GM19239 (cell line): Measurements from ENCODE around the gene TNFRSF19.

Source experiments
- DNase-seq: peaks from one replicate; pipeline ENCODE4 v3.0.0; 2011; ENCODE audit warnings: low spot score; ENCODE audit not compliant: insufficient read length
- FAIRE-seq: peaks from 2 replicates; lab custom pipeline; 2011; peaks lifted over from hg19 to GRCh38; lab: Jason Lieb, UNC

The TNFRSF19 gene

GRCh38 chr13:23599083-23599925, 29.1 kb downstream of the TNFRSF19 start:
- FAIRE-seq (no peak), DNase-seq (no peak)

GRCh38 chr13:23600100-23600499, 29.9 kb downstream of the TNFRSF19 start:
- FAIRE-seq (no peak), DNase-seq (no peak)

GRCh38 chr13:23600534-23600933, 30.3 kb downstream of the TNFRSF19 start:
- FAIRE-seq: no peak
- DNase-seq: no peak

- FAIRE-seq: no peak
Observed at GRCh38 chr13:23605831-23606230, 35.6 kb downstream of the TNFRSF19 start.

GRCh38 chr13:23608138-23608537, 37.9 kb downstream of the TNFRSF19 start:
- DNase-seq (no peak), FAIRE-seq (no peak)

More at GRCh38 chr13:23605831-23606230, 35.6 kb downstream of the TNFRSF19 start:
- DNase-seq: no peak

- FAIRE-seq (peak; percentile 78), DNase-seq (no peak)
Observed at GRCh38 chr13:23608701-23609413, 38.6 kb downstream of the TNFRSF19 start.

- FAIRE-seq (no peak), DNase-seq (no peak)
Observed at GRCh38 chr13:23609414-23609760, 39.2 kb downstream of the TNFRSF19 start.

- FAIRE-seq (peak; percentile 88), DNase-seq (no peak)
Observed at GRCh38 chr13:23609874-23610576, 39.8 kb downstream of the TNFRSF19 start.

- DNase-seq (no peak), FAIRE-seq (peak; percentile 48)
Observed at GRCh38 chr13:23610966-23611491, 40.8 kb downstream of the TNFRSF19 start.

GRCh38 chr13:23612182-23612581, 42.0 kb downstream of the TNFRSF19 start:
- FAIRE-seq: no peak

GRCh38 chr13:23612731-23613130, 42.5 kb downstream of the TNFRSF19 start:
- FAIRE-seq (no peak), DNase-seq (no peak)

More at GRCh38 chr13:23612182-23612581, 42.0 kb downstream of the TNFRSF19 start:
- DNase-seq: no peak

GRCh38 chr13:23613596-23613995, 43.4 kb downstream of the TNFRSF19 start:
- no peak for DNase-seq
- FAIRE-seq: no peak

- DNase-seq: no peak
Observed at GRCh38 chr13:23615395-23616081, 45.3 kb downstream of the TNFRSF19 start.

GRCh38 chr13:23616228-23616627, 46.0 kb downstream of the TNFRSF19 start:
- DNase-seq (no peak), FAIRE-seq (no peak)

More at GRCh38 chr13:23615395-23616081, 45.3 kb downstream of the TNFRSF19 start:
- FAIRE-seq: no peak

GRCh38 chr13:23617551-23618024, 47.4 kb downstream of the TNFRSF19 start:
- no peak for FAIRE-seq
- DNase-seq: no peak

GRCh38 chr13:23618341-23618740, 48.1 kb downstream of the TNFRSF19 start:
- DNase-seq (no peak), FAIRE-seq (no peak)

- no peak for FAIRE-seq
- no peak for DNase-seq
Observed at GRCh38 chr13:23619068-23619855, 49.0 kb downstream of the TNFRSF19 start.

- FAIRE-seq: no peak
Observed at GRCh38 chr13:23620211-23620610, 50.0 kb downstream of the TNFRSF19 start.

More at GRCh38 chr13:23620211-23620610, 50.0 kb downstream of the TNFRSF19 start:
- no peak for DNase-seq
